AG04450 (cell line): ENCODE data around the gene RFT1. TPM values are rescaled to one million over a fixed set of nuclear protein-coding genes. Genes with fewer than 3 reads are reported as not detected.

Source experiments
- CTCF ChIA-PET: fragments of 300-600, 350-600 bp; formaldehyde crosslinking; extraction: SDS; loops from one replicate; lab custom pipeline; 2022; ENCODE audit warnings: antibody characterized with exemption, inconsistent platforms; lab: Charles Lee
- POLR2A ChIA-PET: fragments of 350-600 bp; formaldehyde crosslinking; extraction: SDS; loops from one replicate; lab custom pipeline; 2021; ENCODE audit warnings: antibody characterized with exemption, inconsistent platforms; lab: Yijun Ruan, JAX
- DNase-seq: peaks from one replicate; pipeline ENCODE4 v3.0.0-alpha.2; 2011; ENCODE audit warnings: low read depth, low spot score
- H3K27ac ChIP-seq: one replicate; pipeline ENCODE4 v1.5.1; 2012; ENCODE audit warnings: low read depth, low read length, control low read depth
- H3K27me3 ChIP-seq: one replicate; pipeline ENCODE4 v1.6.0; 2012; ENCODE audit warnings: low read length; ENCODE audit not compliant: control insufficient read depth, insufficient read depth
- H3K4me3 ChIP-seq: 2 replicates; pipeline ENCODE4 v1.5.1; 2011; ENCODE audit warnings: mild to moderate bottlenecking, low read depth, low read length, control low read depth
- H3K9me3 ChIP-seq: 2 replicates; pipeline ENCODE4 v1.5.1; 2012; ENCODE audit warnings: low read length; ENCODE audit not compliant: control insufficient read depth, insufficient read depth
- CTCF ChIP-seq: IDR thresholded peaks from 2 replicates; pipeline ENCODE4 v1.5.1; 2011; ENCODE audit warnings: low read depth, low read length, control low read depth, inconsistent platforms
- polyA plus RNA-seq: library from polyadenylated mRNA; depleted of rRNA; stranded (reverse); fragments of >200 nt; gene quantifications from 2 replicates; pipeline ENCODE4 v1.2.3, GENCODE V29; 2011

The RFT1 gene
- polyA plus RNA-seq, 1 experiment: 26.4 TPM

GRCh38 chr3:53142986-53143385 lies 12.8 kb upstream of the RFT1 start:
- no peaks in the 10 kb centered on the region for H3K27me3 ChIP-seq
- DNase-seq: no peak
- ChIA-PET CTCF (interaction anchor here (2.1 to 3.8 kb wide), 2 partner anchors 9 to 53 kb away, joined by 10 to 19 read pairs; no protein-coding TSS in a partner anchor), POLR2A (no interaction called here)
- H3K4me3 ChIP-seq: no peak overlapping the region
- TF ChIP-seq CTCF: no peak
- no peaks in the 10 kb centered on the region for H3K9me3 ChIP-seq
- H3K27ac ChIP-seq: no peak overlapping the region

GRCh38 chr3:53140847-53141845 lies 10.9 kb upstream of the RFT1 start:
- ChIA-PET POLR2A (no interaction called here), CTCF (interaction anchor here (0.5 to 3.8 kb wide), 3 partner anchors 19 to 207 kb away, joined by 3 to 19 read pairs (median 5); no protein-coding TSS in a partner anchor)
- Histone ChIP-seq H3K4me3 (no peak overlapping the region), H3K27me3 (no peaks in the 10 kb centered on the region), H3K27ac (no peak overlapping the region), H3K9me3 (no peaks in the 10 kb centered on the region)
- DNase-seq: no peak
- no peak for TF ChIP-seq CTCF

DNA sequence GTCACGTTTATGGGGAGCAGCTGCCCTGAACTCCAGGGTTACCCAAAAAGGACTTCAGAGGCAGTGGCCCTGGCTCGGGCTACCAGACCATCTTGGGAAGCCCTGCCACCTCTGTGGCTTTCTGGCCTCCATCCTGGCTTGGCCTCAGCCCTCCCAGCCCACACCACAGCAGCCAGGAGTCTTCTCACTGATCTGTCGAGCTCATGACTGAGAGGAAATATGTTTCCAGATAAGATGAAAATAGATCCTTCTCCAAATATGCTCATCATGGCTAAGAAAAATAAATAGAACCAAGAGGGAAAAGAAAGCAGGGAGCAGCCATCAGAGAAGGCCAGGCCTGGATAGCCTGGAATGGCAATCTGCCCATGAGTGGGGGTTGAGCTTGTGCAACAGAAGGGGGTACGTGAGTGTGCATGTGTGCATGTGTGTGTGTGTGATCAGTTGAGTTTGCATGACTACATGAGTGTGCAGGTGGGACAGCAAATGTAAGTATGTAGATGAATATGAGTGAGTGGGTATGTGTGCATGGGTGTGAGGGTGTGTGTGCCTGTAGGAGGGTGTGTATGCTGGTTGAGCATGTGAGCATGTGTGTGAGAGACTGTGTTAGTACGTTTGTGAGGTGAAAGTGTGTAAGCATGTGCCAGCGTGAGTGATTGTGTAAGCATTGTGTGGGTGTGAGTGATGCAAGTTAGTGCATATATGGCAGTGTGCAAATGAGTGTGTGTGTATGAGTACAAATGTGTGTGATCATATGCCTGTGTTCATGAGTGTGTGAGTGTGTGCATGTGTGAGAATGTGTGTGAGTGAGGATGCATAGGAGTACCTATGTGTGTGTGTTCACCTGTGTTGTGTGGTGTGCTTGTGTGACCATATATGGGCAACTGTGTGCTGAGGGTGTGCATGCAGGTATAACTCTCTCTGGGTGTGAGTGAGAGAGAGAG lies 9.9 kb upstream of the RFT1 start:
- no peak for DNase-seq
- peak overlapping the region; percentile 34 for H3K27ac ChIP-seq
- POLR2A ChIA-PET: no interaction called here
- H3K4me3 ChIP-seq: no peak overlapping the region
- H3K9me3 ChIP-seq: no peaks in the 10 kb centered on the region
- CTCF ChIA-PET: interaction anchor here (1.6 to 3.8 kb wide), 2 partner anchors 20 to 56 kb away, joined by 3 to 19 read pairs; no protein-coding TSS in a partner anchor
- TF ChIP-seq CTCF: no peak
- no peaks in the 10 kb centered on the region for H3K27me3 ChIP-seq

DNA sequence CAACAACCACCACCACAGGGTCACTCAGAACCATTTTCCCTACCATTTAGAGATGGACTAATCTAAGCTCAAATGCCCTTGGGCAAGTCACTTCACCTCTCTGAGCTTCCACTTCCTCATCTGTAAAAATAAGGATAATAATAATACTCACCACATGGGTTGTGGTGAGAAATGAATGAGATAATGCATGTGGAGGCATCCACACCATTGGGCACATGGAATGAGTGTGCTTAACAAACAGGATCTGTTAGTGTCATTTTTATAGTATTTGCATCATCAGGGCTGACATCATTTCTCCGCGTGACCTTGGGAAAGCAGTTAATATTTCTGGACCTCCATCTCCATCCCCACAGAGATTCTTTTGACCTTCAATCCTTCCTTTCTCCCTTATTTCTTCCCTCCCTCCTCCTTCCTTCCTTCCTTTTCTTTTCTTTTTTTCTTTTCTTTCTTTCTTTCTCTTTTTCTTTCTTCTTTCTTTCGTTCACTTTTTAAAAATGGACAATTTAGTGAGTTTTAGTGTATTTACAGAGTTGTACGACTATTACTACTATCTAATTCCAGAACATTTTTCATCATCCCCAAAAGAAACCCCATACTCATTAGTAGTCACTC lies 7.7 kb upstream of the RFT1 start:
- ChIA-PET CTCF (interaction anchor here (1.2 to 2.0 kb wide), 2 partner anchors 58 to 161 kb away, joined by 3 to 15 read pairs; no protein-coding TSS in a partner anchor), POLR2A (no interaction called here)
- H3K4me3 ChIP-seq: no peak overlapping the region
- no peak for TF ChIP-seq CTCF
- no peaks in the 10 kb centered on the region for H3K27me3 ChIP-seq
- H3K9me3 ChIP-seq: no peaks in the 10 kb centered on the region
- no peak for DNase-seq
- no peak overlapping the region for H3K27ac ChIP-seq
